IPS DF 6.9 (cell line): ENCODE results near the gene ATAD3A.
"Not testable (repeated sequence)": the region's sequence is repeated elsewhere in the genome, so short reads cannot be mapped to it uniquely, and the experiment has no call there.

Source experiments
- DNase-seq: peaks from one replicate; pipeline ENCODE4 v3.0.0-alpha.2; 2013; ENCODE audit warnings: low read depth, low spot score
- H3K27ac ChIP-seq: one replicate; pipeline ENCODE4 v1.5.1; 2013; ENCODE audit warnings: low read length, control low read depth
- H3K27me3 ChIP-seq: 2 replicates; pipeline ENCODE4 v1.6.1; 2013; ENCODE audit warnings: mild to moderate bottlenecking, low read length; ENCODE audit not compliant: control insufficient read depth, insufficient read depth
- H3K36me3 ChIP-seq: 2 replicates; pipeline ENCODE4 v1.6.1; 2013; ENCODE audit warnings: low read length; ENCODE audit not compliant: control insufficient read depth, insufficient read depth
- H3K4me1 ChIP-seq: 2 replicates; pipeline ENCODE4 v1.6.1; 2013; ENCODE audit warnings: low read length; ENCODE audit not compliant: control insufficient read depth, insufficient read depth
- H3K4me3 ChIP-seq: 2 replicates; pipeline ENCODE4 v1.5.1; 2013; ENCODE audit warnings: mild to moderate bottlenecking, low read length
- H3K9me3 ChIP-seq: 2 replicates; pipeline ENCODE4 v1.6.1; 2013; ENCODE audit warnings: low read length, inconsistent platforms; ENCODE audit not compliant: control insufficient read depth, insufficient read depth
- WGBS: extraction: QIAGEN DNeasy Blood & Tissue Kit; methylation state at CpG from one replicate; pipeline ENCODE4 v1.1.7; 2013; ENCODE audit warnings: mixed read lengths, missing lambda C conversion rate; ENCODE audit not compliant: insufficient read length, insufficient coverage; 5-methylcytosine and 5-hydroxymethylcytosine counted together

The ATAD3A gene

GRCh38 chr1:1556505-1556904 lies 44.5 kb downstream of the ATAD3A start:
- H3K4me3 ChIP-seq, result no peak overlapping the region
- WGBS, result no CpG with 5 or more reads among the region's 6 CpGs
- no peaks in the 10 kb centered on the region for H3K9me3 ChIP-seq
- H3K27ac ChIP-seq, result no peak overlapping the region
- no peaks in the 10 kb centered on the region for H3K27me3 ChIP-seq
- no peaks in the 10 kb centered on the region; the same call in 1 of the 2 replicates for H3K36me3 ChIP-seq
- DNase-seq, result no peak
- H3K4me1 ChIP-seq, result no peaks in the 10 kb centered on the region

- not testable (repeated sequence) for H3K27ac ChIP-seq, H3K27me3 ChIP-seq, H3K36me3 ChIP-seq, DNase-seq, H3K9me3 ChIP-seq, H3K4me3 ChIP-seq, H3K4me1 ChIP-seq
- WGBS, result no CpG with 5 or more reads among the region's 11 CpGs
Measured at GRCh38 chr1:1556961-1557360, 45.0 kb downstream of the ATAD3A start.

GRCh38 chr1:1557688-1558087 lies 45.7 kb downstream of the ATAD3A start:
- no CpG with 5 or more reads among the region's 7 CpGs for WGBS
- H3K4me1 ChIP-seq, DNase-seq, H3K27me3 ChIP-seq, H3K4me3 ChIP-seq, H3K27ac ChIP-seq, H3K9me3 ChIP-seq: not testable (repeated sequence)
- peaks cover 10% of the 10 kb centered on the region for H3K36me3 ChIP-seq

GRCh38 chr1:1558591-1558990 lies 46.6 kb downstream of the ATAD3A start:
- H3K36me3 ChIP-seq, result peaks cover 13% of the 10 kb centered on the region
- H3K4me3 ChIP-seq, result no peak overlapping the region
- no peak for DNase-seq
- H3K9me3 ChIP-seq, result no peaks in the 10 kb centered on the region
- H3K4me1 ChIP-seq, result no peaks in the 10 kb centered on the region
- no CpG with 5 or more reads among the region's 4 CpGs for WGBS
- H3K27me3 ChIP-seq, result no peaks in the 10 kb centered on the region
- no peak overlapping the region for H3K27ac ChIP-seq

- Histone ChIP-seq H3K9me3 (no peaks in the 10 kb centered on the region), H3K4me1 (no peaks in the 10 kb centered on the region), H3K36me3 (peaks cover 13% of the 10 kb centered on the region), H3K4me3 (no peak overlapping the region), H3K27ac (no peak overlapping the region), H3K27me3 (no peaks in the 10 kb centered on the region)
- DNase-seq, result no peak
- WGBS, result no CpG with 5 or more reads among the region's 17 CpGs
Measured at GRCh38 chr1:1559066-1559465, 47.1 kb downstream of the ATAD3A start.

- Histone ChIP-seq H3K27ac (no peak overlapping the region), H3K4me3 (no peak overlapping the region)
Measured at GRCh38 chr1:1560178-1560577, 48.2 kb downstream of the ATAD3A start.

GRCh38 chr1:1561801-1562470 lies 50.0 kb downstream of the ATAD3A start:
- H3K4me3 ChIP-seq, result no peak overlapping the region
- WGBS, result no CpG with 5 or more reads among the region's 15 CpGs
- H3K36me3 ChIP-seq, result peaks cover 19% of the 10 kb centered on the region
- H3K9me3 ChIP-seq, result no peaks in the 10 kb centered on the region
- no peaks in the 10 kb centered on the region for H3K4me1 ChIP-seq
- H3K27me3 ChIP-seq, result no peaks in the 10 kb centered on the region
- DNase-seq, result no peak
- no peak overlapping the region for H3K27ac ChIP-seq

More at GRCh38 chr1:1560178-1560577, 48.2 kb downstream of the ATAD3A start:
- Histone ChIP-seq H3K36me3 (peaks cover 19% of the 10 kb centered on the region), H3K4me1 (no peaks in the 10 kb centered on the region), H3K9me3 (no peaks in the 10 kb centered on the region), H3K27me3 (no peaks in the 10 kb centered on the region)
- no peak for DNase-seq
- no CpG with 5 or more reads among the region's 9 CpGs for WGBS

- Histone ChIP-seq H3K27ac (no peak overlapping the region), H3K9me3 (no peaks in the 10 kb centered on the region), H3K4me1 (no peaks in the 10 kb centered on the region), H3K4me3 (no peak overlapping the region), H3K36me3 (peaks cover 19% of the 10 kb centered on the region), H3K27me3 (no peaks in the 10 kb centered on the region)
- no CpG with 5 or more reads among the region's 21 CpGs for WGBS
- DNase-seq, result no peak
Measured at GRCh38 chr1:1562556-1563195, 50.7 kb downstream of the ATAD3A start.

- no peaks in the 10 kb centered on the region for H3K27me3 ChIP-seq
- no peaks in the 10 kb centered on the region for H3K4me1 ChIP-seq
- H3K27ac ChIP-seq, result no peak overlapping the region
- no peak overlapping the region for H3K4me3 ChIP-seq
- no peak for DNase-seq
- peaks cover 19% of the 10 kb centered on the region for H3K36me3 ChIP-seq
- H3K9me3 ChIP-seq, result no peaks in the 10 kb centered on the region
- WGBS, result no CpG with 5 or more reads among the region's 12 CpGs
Measured at GRCh38 chr1:1563688-1564087, 51.7 kb downstream of the ATAD3A start.

- H3K36me3 ChIP-seq, result peaks cover 19% of the 10 kb centered on the region
- H3K9me3 ChIP-seq, result no peaks in the 10 kb centered on the region
- no CpG with 5 or more reads among the region's 19 CpGs for WGBS
- DNase-seq, result no peak
- no peak overlapping the region for H3K4me3 ChIP-seq
- no peak overlapping the region for H3K27ac ChIP-seq
- H3K4me1 ChIP-seq, result no peaks in the 10 kb centered on the region
- no peaks in the 10 kb centered on the region for H3K27me3 ChIP-seq
Measured at GRCh38 chr1:1564268-1564667, 52.3 kb downstream of the ATAD3A start.

GRCh38 chr1:1565340-1565739 lies 53.4 kb downstream of the ATAD3A start:
- no peak for DNase-seq
- no peak overlapping the region for H3K27ac ChIP-seq
- no peak overlapping the region for H3K4me3 ChIP-seq
- no CpG with 5 or more reads among the region's 10 CpGs for WGBS
- no peaks in the 10 kb centered on the region for H3K4me1 ChIP-seq
- no peaks in the 10 kb centered on the region for H3K9me3 ChIP-seq
- H3K27me3 ChIP-seq, result no peaks in the 10 kb centered on the region
- peaks cover 19% of the 10 kb centered on the region for H3K36me3 ChIP-seq
